WERI-Rb-1 (cell line): ENCODE measurements around the gene SLC25A34.

Experiments used
- DNase-seq: peaks from one replicate; pipeline ENCODE4 v3.0.0-alpha.2; 2020
- H3K27ac ChIP-seq: fragments of 250-450 bp; sonication (Bioruptor Pico); 2 replicates; pipeline ENCODE4 v1.5.1; 2020; ENCODE audit warnings: mild to moderate bottlenecking, moderate library complexity
- H3K27me3 ChIP-seq: fragments of 250-450 bp; sonication (Bioruptor Pico); 2 replicates; pipeline ENCODE4 v1.5.1; 2021; ENCODE audit warnings: mild to moderate bottlenecking, low read depth, moderate library complexity; ENCODE audit not compliant: insufficient read depth, severe bottlenecking
- H3K36me3 ChIP-seq: fragments of 250-450 bp; sonication (Bioruptor Pico); 2 replicates; pipeline ENCODE4 v1.5.1; 2020; ENCODE audit warnings: mild to moderate bottlenecking, moderate library complexity
- H3K4me3 ChIP-seq: 2 replicates; pipeline ENCODE4 v1.5.1; 2011; ENCODE audit warnings: low read depth, mild to moderate bottlenecking, control low read depth, low read length
- H3K9me3 ChIP-seq: fragments of 250-450 bp; sonication (Bioruptor Pico); 2 replicates; pipeline ENCODE4 v1.5.1; 2021; ENCODE audit warnings: mild to moderate bottlenecking, moderate library complexity; ENCODE audit not compliant: severe bottlenecking
- TF ChIP-seq, protein P1 (sequence below): IDR thresholded peaks from 2 replicates; pipeline ENCODE4 v1.5.1; 2011; ENCODE audit warnings: low read depth, mild to moderate bottlenecking, control low read depth, inconsistent platforms, low read length

The SLC25A34 gene

DNA sequence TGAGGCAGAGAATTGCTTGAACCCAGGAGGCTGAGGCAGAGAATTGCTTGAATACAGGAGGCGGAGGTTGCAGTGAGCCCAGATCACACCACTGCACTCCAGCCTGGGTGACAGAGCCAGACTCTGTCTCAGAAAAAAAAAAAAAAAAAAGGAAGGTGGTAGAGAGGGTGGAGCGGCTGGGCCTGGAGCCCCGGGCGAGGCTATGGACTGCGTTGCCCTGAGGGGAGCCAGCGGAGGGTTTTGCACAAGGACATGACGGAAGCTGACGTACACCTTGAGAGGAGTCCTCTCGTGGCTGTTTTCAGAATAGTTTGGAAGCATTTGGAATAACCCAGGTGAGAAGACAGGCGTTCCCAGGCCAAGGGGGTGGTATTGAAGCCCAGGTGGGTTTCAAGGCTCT is 15.7 kb downstream of the SLC25A34 start:
- no peak for DNase-seq
- Histone ChIP-seq H3K4me3 (no peak overlapping the region), H3K27ac (no peak overlapping the region), H3K9me3 (no peaks in the 10 kb centered on the region), H3K36me3 (no peaks in the 10 kb centered on the region), H3K27me3 (no peaks in the 10 kb centered on the region)
- TF ChIP-seq, protein P1, sequence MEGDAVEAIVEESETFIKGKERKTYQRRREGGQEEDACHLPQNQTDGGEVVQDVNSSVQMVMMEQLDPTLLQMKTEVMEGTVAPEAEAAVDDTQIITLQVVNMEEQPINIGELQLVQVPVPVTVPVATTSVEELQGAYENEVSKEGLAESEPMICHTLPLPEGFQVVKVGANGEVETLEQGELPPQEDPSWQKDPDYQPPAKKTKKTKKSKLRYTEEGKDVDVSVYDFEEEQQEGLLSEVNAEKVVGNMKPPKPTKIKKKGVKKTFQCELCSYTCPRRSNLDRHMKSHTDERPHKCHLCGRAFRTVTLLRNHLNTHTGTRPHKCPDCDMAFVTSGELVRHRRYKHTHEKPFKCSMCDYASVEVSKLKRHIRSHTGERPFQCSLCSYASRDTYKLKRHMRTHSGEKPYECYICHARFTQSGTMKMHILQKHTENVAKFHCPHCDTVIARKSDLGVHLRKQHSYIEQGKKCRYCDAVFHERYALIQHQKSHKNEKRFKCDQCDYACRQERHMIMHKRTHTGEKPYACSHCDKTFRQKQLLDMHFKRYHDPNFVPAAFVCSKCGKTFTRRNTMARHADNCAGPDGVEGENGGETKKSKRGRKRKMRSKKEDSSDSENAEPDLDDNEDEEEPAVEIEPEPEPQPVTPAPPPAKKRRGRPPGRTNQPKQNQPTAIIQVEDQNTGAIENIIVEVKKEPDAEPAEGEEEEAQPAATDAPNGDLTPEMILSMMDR = no peak

DNA sequence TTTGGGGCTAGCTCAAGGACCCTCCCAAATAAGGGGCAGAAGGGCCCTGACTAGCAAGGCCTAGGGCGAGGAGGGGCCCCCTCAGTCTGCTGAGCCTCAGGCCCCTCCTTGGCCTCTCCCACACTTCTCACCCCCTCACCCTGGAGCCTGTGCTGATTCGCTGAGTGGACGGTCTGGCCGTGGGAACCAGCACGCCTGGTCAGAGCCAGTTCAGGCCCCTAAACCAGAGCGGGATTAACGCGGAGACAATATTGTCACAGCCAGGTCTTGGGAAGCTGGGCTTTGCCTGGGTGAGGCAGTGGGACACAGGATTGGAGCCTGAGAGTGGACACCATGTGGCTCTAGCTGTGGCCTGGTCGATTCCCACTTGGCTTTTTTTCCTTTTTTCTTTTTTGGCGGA is 17.7 kb downstream of the SLC25A34 start:
- Histone ChIP-seq H3K36me3 (no peaks in the 10 kb centered on the region), H3K9me3 (no peaks in the 10 kb centered on the region), H3K4me3 (no peak overlapping the region), H3K27me3 (no peaks in the 10 kb centered on the region), H3K27ac (no peak overlapping the region)
- TF ChIP-seq, protein P1 = no peak
- DNase-seq = no peak

DNA sequence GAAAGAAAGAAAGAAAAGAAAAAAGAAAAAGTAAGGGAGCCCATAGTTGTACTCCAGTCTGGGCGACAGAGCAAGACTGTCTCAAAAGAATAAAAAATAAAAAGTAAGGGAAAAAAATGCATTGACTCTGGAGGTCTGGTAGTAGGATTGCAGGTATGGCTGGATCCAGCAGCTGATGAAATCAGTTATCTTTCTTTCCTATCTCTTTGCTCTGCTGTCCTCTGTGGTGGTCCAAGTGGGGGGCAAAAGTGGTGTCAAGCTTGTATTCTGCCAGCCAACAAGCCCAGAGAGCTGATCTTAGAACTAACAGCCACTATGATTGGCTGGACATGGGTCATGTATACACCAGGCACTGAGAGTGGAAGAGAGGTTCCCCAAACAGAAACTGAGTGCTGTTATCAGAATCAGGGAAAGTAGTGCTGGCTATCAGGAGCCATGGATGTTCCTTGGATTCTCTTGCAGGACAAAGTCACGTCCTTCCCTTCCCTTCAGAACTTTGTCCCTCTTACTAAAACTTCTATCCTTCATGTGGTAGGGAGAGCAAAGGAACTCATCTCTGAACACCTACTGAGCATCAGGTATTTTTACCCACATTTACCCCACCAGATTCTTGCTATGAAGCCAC is 19.1 kb downstream of the SLC25A34 start:
- Histone ChIP-seq H3K27ac (no peak overlapping the region), H3K27me3 (no peaks in the 10 kb centered on the region), H3K36me3 (no peaks in the 10 kb centered on the region), H3K4me3 (no peak overlapping the region), H3K9me3 (no peaks in the 10 kb centered on the region)
- TF ChIP-seq, protein P1 = no peak
- no peak for DNase-seq

DNA sequence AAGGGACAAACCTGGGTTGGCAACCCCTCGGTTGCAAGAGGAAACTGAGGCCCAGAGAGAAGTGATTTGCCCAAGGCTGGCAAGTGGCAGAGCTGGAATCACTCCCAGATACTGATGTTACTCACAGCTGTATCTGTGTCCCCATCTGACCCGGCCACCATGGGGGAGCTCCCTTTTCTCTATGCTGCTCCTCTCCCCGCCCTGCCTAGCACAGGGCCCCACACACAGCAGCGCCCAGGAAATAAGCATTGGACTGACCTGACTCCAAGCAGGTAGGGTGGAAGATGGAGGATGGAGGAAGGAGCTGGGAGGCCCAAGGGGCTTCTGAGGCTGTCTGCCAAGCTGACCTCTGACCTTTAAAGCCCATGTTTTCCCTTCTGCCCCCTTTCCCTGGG is 19.6 kb downstream of the SLC25A34 start:
- Histone ChIP-seq H3K4me3 (no peak overlapping the region), H3K27ac (no peak overlapping the region), H3K27me3 (no peaks in the 10 kb centered on the region), H3K9me3 (no peaks in the 10 kb centered on the region), H3K36me3 (no peaks in the 10 kb centered on the region)
- TF ChIP-seq, protein P1 = no peak
- no peak for DNase-seq

DNA sequence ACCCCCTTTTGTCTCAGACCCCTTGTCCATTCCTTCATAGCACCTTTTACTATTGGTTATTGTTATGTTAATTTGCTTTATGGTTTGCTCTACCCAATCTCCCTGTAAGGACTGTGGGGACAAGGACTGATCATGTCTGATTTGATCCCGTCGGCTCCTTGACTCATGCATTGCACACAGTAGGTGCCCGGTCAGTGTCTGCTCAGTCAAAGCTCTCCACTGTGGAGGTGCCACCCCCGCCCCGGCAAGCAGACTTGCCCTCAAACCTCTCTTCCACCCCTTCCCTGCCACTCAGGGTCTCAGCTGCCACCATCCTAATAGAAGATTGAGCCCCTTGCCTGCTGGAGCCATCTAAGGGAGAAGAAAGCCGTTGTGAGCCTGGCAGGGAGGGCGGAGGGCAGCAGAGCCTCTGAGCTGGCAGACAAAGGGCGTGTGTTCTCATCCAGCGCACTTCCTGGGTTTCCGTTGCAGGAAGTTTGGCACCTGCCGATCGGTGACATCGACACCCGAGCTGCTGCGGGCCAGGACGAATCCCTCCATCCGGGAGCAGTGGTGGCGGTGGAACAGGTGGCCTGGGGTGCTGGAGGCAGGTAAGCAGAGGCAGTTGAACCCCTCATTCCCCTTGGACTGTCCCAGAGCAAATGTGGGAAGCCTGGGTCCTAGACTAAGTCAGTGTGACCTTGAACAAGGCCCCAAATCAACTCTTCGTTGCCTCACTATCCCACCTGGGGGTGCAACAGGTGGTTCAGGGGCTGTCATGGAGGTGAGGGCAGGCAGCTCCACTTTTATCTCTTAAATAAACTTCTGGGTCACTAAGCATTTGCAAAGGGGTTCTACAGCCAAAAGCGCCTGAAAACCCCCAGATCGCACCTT is 20.3 kb downstream of the SLC25A34 start:
- Histone ChIP-seq H3K9me3 (no peaks in the 10 kb centered on the region), H3K4me3 (no peak overlapping the region), H3K36me3 (no peaks in the 10 kb centered on the region), H3K27me3 (no peaks in the 10 kb centered on the region), H3K27ac (no peak overlapping the region)
- TF ChIP-seq, protein P1 = no peak
- no peak for DNase-seq
